IPS-15b (cell line): Measurements from ENCODE around the gene RPL22L1.

Experiments
- H3K27me3 ChIP-seq: one replicate; pipeline ENCODE4 v1.6.1; 2013; ENCODE audit warnings: low read length; ENCODE audit not compliant: control insufficient read depth, insufficient read depth
- H3K36me3 ChIP-seq: one replicate; pipeline ENCODE4 v1.6.1; 2013; ENCODE audit warnings: low read length; ENCODE audit not compliant: control insufficient read depth, insufficient read depth
- H3K4me1 ChIP-seq: one replicate; pipeline ENCODE4 v1.6.1; 2013; ENCODE audit warnings: mild to moderate bottlenecking, low read length; ENCODE audit not compliant: control insufficient read depth, insufficient read depth
- H3K4me3 ChIP-seq: one replicate; pipeline ENCODE4 v1.5.1; 2013; ENCODE audit warnings: low read depth, low read length
- H3K9ac ChIP-seq: one replicate; pipeline ENCODE4 v1.6.1; 2013; ENCODE audit warnings: low read depth, mild to moderate bottlenecking, low read length
- H3K9me3 ChIP-seq: one replicate; pipeline ENCODE4 v1.6.1; 2013; ENCODE audit warnings: mild to moderate bottlenecking, low read length; ENCODE audit not compliant: control insufficient read depth, insufficient read depth

RPL22L1 gene

GRCh38 chr3:170816841-170817240, 53.2 kb downstream of the RPL22L1 start:
- no peak overlapping the region for H3K9ac ChIP-seq
- no peaks in the 10 kb centered on the region for H3K9me3 ChIP-seq
- no peak overlapping the region for H3K4me3 ChIP-seq
- peaks cover 20% of the 10 kb centered on the region for H3K4me1 ChIP-seq
- peaks cover 18% of the 10 kb centered on the region for H3K27me3 ChIP-seq
- H3K36me3 ChIP-seq: no peaks in the 10 kb centered on the region

GRCh38 chr3:170816341-170816740, 53.7 kb downstream of the RPL22L1 start:
- peaks cover 20% of the 10 kb centered on the region for H3K4me1 ChIP-seq
- no peak overlapping the region for H3K9ac ChIP-seq
- no peaks in the 10 kb centered on the region for H3K9me3 ChIP-seq
- H3K27me3 ChIP-seq: peaks cover 18% of the 10 kb centered on the region
- H3K4me3 ChIP-seq: no peak overlapping the region
- no peaks in the 10 kb centered on the region for H3K36me3 ChIP-seq

- H3K36me3 ChIP-seq: no peaks in the 10 kb centered on the region
- no peak overlapping the region for H3K9ac ChIP-seq
- no peaks in the 10 kb centered on the region for H3K9me3 ChIP-seq
- peaks cover 18% of the 10 kb centered on the region for H3K27me3 ChIP-seq
- H3K4me3 ChIP-seq: no peak overlapping the region
- peaks cover 20% of the 10 kb centered on the region for H3K4me1 ChIP-seq
Observed at GRCh38 chr3:170815936-170816335, 54.1 kb downstream of the RPL22L1 start.

GRCh38 chr3:170815340-170815739, 54.7 kb downstream of the RPL22L1 start:
- Histone ChIP-seq H3K4me1 (peaks cover 20% of the 10 kb centered on the region), H3K9me3 (no peaks in the 10 kb centered on the region), H3K9ac (no peak overlapping the region), H3K36me3 (no peaks in the 10 kb centered on the region), H3K4me3 (no peak overlapping the region), H3K27me3 (peaks cover 18% of the 10 kb centered on the region)
